A549 treated with AZD9567 at 1 μM for 4 hours (cell line): ENCODE data around the gene OPN1MW2. TPM values are rescaled to one million over a fixed set of nuclear protein-coding genes. Genes with fewer than 3 reads are reported as not detected.

ENCODE experiments used
- total RNA-seq: library from RNA; stranded (reverse); fragments of 200-300 nt; extraction: Qiagen RNA extraction; gene quantifications from 5 replicates; pipeline ENCODE4 v1.2.3, GENCODE V29; 2022; ENCODE audit not compliant: insufficient read depth

OPN1MW2 gene
- not detected in 5 replicates for total RNA-seq

DNA sequence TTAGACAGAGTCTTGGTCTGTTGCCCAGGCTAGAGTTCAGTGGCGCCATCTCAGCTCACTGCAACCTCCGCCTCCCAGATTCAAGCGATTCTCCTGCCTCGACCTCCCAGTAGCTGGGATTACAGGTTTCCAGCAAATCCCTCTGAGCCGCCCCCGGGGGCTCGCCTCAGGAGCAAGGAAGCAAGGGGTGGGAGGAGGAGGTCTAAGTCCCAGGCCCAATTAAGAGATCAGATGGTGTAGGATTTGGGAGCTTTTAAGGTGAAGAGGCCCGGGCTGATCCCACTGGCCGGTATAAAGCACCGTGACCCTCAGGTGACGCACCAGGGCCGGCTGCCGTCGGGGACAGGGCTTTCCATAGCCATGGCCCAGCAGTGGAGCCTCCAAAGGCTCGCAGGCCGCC, at the start of gene OPN1MW2:
OPN1MW2 (plus strand) TSS at position 301 of the 400 bp plus-strand sequence; CDS start at position 361, 60 bp downstream.

DNA sequence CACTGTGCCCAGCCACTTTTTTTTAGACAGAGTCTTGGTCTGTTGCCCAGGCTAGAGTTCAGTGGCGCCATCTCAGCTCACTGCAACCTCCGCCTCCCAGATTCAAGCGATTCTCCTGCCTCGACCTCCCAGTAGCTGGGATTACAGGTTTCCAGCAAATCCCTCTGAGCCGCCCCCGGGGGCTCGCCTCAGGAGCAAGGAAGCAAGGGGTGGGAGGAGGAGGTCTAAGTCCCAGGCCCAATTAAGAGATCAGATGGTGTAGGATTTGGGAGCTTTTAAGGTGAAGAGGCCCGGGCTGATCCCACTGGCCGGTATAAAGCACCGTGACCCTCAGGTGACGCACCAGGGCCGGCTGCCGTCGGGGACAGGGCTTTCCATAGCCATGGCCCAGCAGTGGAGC, 37.3 kb upstream of the OPN1MW2 start, which contains the start of gene OPN1MW:
OPN1MW (plus strand) TSS at position 301 of the 400 bp plus-strand sequence; CDS start at position 383, 82 bp downstream.

DNA sequence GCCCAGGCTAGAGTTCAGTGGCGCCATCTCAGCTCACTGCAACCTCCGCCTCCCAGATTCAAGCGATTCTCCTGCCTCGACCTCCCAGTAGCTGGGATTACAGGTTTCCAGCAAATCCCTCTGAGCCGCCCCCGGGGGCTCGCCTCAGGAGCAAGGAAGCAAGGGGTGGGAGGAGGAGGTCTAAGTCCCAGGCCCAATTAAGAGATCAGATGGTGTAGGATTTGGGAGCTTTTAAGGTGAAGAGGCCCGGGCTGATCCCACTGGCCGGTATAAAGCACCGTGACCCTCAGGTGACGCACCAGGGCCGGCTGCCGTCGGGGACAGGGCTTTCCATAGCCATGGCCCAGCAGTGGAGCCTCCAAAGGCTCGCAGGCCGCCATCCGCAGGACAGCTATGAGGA, 37.7 kb downstream of the OPN1MW2 start, which contains the start of gene OPN1MW3:
OPN1MW3 (plus strand) TSS at position 301 of the 400 bp plus-strand sequence; CDS start at position 339, 38 bp downstream.

Other genes with a start within 250 kb of the OPN1MW2 start
- 35.4 to 41.3 TPM (median 35.6 TPM) in 5 replicates for gene HCFC1, start 247.9 kb upstream of the OPN1MW2 start, total RNA-seq
- gene TMEM187, start 247.0 kb upstream of the OPN1MW2 start, total RNA-seq: 5.8 to 12.2 TPM (median 7.4 TPM) in 5 replicates
- 191 to 220 TPM (median 203 TPM) in 5 replicates for gene IRAK1, start 199.9 kb upstream of the OPN1MW2 start, total RNA-seq
- 16.6 to 22.0 TPM (median 19.4 TPM) in 5 replicates for gene MECP2, start 122.0 kb upstream of the OPN1MW2 start, total RNA-seq
- gene OPN1LW, start 75.5 kb upstream of the OPN1MW2 start, total RNA-seq: not detected in 5 replicates
- not detected in 5 replicates for gene OPN1MW, start 37.2 kb upstream of the OPN1MW2 start, total RNA-seq
- not detected in 5 replicates for gene OPN1MW3, start 37.8 kb downstream of the OPN1MW2 start, total RNA-seq
- not detected in 5 replicates for gene TEX28, start 75.4 kb downstream of the OPN1MW2 start, total RNA-seq
- 0.03 to 0.06 TPM in 2 of 5 replicates, not detected in the others for gene TKTL1, start 76.0 kb downstream of the OPN1MW2 start, total RNA-seq
- 1,398 to 1,786 TPM (median 1,537 TPM) in 5 replicates for gene FLNA, start 154.9 kb downstream of the OPN1MW2 start, total RNA-seq
- 139 to 167 TPM (median 160 TPM) in 5 replicates for gene EMD, start 159.5 kb downstream of the OPN1MW2 start, total RNA-seq
- 5,537 to 5,934 TPM (median 5,663 TPM) in 5 replicates for gene RPL10, start 178.6 kb downstream of the OPN1MW2 start, total RNA-seq
- gene DNASE1L1, start 189.5 kb downstream of the OPN1MW2 start, total RNA-seq: 28.0 to 33.0 TPM (median 30.2 TPM) in 5 replicates
- gene TAFAZZIN, start 191.8 kb downstream of the OPN1MW2 start, total RNA-seq: 20.0 to 39.1 TPM (median 37.4 TPM) in 5 replicates
- 86.0 to 111 TPM (median 105 TPM) in 5 replicates for gene ATP6AP1, start 208.9 kb downstream of the OPN1MW2 start, total RNA-seq
- 99.0 to 111 TPM (median 108 TPM) in 5 replicates for gene GDI1, start 217.4 kb downstream of the OPN1MW2 start, total RNA-seq
- gene FAM50A, start 224.4 kb downstream of the OPN1MW2 start, total RNA-seq: 87.7 to 122 TPM (median 113 TPM) in 5 replicates
- gene PLXNA3, start 238.5 kb downstream of the OPN1MW2 start, total RNA-seq: 14.0 to 24.4 TPM (median 20.9 TPM) in 5 replicates